ENCODE measurements around the gene CLSTN1.

Gene CLSTN1

DNA sequence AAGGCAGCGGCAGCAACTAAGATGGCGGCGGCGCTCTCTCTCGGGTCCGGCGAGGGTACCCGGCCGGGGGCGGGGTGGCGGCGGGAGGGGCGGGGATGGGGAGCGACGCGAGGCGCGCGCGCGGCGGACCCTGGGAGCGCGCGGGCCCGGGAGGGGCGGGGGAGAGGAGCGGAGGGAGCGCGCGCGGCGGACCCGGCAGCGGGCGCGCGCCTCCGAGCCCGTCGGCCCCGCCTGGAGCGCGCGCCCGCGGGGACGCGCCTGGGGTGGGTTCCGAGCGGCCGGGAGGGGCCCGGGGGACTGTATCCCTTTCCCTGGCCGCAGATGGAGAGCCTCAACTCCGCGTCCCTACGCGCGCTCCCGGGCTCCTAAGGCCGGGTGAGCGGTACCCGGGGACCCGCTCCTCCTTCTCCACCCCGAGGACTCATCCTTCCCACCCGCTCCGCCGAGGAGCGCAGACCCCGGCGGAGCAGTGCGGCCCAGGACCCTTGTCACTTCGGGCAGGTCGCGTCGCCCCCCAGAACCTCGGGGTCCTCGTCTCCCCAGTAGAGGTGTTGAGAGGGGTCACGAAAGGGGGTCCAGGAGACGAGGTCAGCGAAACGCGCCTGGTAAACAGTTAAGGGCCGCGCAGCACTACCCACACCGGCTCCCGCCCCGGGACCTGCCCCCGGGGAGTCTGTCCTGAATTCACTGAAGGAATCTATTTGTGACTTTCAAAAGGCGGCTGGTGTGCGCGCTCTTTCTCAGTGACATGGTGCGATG, at the start of gene CLSTN1:
Gene CLSTN1, minus strand, starts transcription at position 23 of the 759 bp plus-strand sequence. CDS start 232 bp downstream, outside the sequence.
- DNase-seq (ENCODE audit: low spot score): peak; percentile 97

DNA sequence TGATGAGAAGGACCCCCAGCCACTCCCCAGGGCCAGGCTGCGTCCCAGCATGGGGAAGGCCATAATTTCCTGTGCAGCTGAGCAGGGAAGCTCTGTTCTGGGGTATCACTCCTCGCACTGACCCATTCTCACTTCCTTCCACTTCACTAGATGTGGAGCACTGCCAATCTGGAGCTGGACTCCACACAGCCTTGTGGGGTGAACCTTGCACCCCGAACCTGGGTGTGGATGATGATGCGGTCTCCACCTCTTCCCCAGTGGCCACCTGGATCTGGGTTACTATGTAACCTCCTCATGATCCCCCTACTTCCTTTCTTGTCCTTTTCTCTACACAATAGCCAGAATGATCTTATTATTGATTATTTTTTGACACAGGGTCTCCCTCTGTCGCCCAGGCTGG, 49.6 kb upstream of the CLSTN1 start:
- no peak for DNase-seq (ENCODE audit: low spot score)

GRCh38 chr1:9872430-9873165, 48.8 kb upstream of the CLSTN1 start:
- DNase-seq (ENCODE audit: low spot score): peak; percentile 33

DNA sequence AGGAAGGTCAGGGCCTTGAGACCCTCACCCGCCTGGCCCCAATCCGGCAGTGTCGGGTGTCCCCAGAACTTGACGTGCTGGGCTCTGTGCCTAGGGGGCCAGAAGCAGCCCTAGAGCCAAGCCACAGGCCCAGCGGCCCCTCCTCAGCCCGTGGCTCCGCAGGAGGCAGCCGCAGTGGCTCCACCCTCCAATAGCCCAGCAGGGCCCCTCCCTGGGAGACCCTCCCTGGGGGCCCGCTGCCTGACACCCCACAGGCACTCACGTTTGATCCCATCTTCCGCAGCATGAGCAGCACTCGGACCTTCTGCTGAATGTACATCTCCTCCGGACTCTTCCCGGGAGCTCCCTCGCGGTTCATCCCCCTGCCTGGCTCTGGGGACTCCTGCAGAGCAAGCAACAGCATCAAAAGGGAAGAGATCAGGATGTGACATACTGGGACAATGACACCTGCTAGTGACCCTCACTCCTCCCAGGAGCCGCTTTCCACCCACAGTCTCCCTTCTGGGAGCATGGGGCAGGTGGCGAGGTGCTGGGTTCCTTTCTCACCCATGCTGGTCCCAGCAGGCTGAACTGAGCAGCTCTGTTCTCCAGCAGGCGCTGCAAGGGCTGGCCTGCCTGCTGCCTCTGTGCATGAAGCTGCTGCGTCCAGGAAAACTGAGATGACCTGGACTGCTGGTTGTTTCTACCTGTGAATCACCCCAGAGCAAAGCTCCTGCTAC, 48.1 kb upstream of the CLSTN1 start:
- no peak for DNase-seq (ENCODE audit: low spot score)

GRCh38 chr1:9871021-9871420, 47.3 kb upstream of the CLSTN1 start:
- no peak for DNase-seq (ENCODE audit: low spot score)

DNA sequence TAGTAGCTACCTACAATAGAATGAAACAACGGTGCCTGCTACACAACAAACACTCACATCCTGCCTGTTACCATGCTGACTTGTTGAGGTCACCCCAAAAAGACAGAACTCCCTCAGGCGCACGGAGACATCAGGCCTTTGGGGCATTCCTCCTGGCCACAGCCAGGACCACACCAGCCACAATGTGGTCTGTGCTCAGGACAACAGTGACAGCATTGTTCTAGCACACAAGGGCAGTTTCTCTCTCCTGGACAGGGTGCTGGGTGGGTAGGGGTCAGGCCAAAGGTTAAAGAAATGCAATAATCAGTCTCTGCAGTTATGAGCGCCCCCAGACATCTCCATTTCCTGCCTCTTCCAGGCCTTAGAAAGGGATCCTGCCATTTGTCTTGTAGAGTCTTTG, 46.8 kb upstream of the CLSTN1 start:
- no peak for DNase-seq (ENCODE audit: low spot score)

DNA sequence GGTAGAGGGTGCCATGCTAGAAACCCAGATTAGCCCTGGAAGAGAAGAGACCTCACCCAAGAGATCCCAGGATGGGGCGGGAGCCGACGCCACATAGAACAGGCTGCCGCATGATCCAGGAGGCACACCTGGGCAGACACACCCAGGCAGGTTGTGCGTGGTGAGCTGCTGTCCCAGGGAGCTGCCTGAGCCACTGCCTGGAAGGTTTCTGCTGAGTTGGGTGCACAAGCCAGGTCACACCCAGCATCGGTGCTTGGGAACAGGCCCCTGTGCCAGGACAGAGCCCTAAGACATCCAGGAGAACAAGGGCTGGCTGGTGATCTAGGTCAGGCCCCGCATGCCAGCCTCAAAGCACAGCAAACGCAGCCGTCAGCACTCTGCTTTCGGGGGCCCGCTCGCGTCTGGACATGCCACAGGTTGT, 46.1 kb upstream of the CLSTN1 start:
- no peak for DNase-seq (ENCODE audit: low spot score)

- no peak for DNase-seq (ENCODE audit: low spot score)
Observed at GRCh38 chr1:9868244-9868590, 44.5 kb upstream of the CLSTN1 start.

DNA sequence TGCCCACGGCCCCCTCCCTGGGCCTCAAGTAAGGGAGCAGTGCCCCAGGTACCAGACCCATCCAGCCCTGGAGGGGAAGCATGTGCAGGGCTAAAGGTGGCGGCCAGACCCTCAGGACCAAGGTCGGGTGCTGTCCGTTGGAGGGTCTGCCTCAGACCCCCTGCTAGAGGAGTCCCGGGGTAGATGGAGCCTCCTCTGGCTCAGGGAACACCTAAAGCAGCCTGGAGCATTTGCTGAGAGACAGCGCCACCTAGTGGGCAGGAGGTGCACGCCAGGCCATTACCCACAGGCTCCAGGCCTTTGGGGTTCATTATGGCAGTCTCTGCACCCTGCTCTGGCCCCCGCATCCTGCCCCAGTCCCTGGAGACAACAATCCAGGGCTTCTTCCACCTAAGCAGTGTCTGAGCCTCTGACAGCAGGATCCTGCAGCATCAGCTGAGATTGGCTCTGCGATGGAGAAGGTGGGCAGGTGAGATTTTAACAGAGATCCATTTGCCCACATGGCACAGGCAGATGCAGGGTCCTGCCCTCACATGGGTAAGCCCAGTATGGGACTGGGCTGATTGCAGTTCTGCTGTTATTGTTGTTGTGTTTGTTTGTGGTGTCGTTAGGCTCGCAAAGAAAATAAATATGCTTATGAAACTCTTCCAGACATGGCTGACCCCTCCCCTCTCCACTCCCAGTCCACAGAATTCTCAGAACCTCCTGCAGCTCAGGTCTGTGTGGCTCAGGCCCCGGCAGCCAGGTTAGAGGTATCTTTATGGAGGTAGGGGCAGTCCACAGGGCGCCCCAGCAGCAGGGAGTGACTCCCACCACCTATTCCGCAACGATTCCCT, 43.9 kb upstream of the CLSTN1 start:
- peak; percentile 88 for DNase-seq (ENCODE audit: low spot score)

GRCh38 chr1:9866836-9867235, 43.1 kb upstream of the CLSTN1 start:
- no peak for DNase-seq (ENCODE audit: low spot score)

DNA sequence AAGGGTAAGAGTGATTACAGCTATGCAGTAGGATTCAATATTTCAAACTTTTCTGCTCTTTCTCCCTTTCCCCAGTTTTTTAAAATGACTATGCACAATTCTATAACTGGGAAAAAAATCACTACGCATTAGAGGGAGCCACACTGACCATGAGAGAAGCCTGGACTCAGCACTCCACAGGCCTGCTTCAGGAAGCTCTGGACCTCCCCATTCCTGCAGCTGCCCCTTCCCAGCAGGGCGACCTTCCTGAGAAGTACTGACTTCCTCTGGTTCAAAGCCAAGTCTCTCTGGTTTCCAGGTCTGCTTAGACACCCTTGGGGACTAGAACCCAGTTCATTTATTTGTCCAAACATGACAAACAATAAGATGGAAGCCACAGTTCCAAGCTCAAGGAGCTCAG, 42.0 kb upstream of the CLSTN1 start:
- no peak for DNase-seq (ENCODE audit: low spot score)

- DNase-seq (ENCODE audit: low spot score): no peak
Observed at GRCh38 chr1:9863371-9863770, 39.6 kb upstream of the CLSTN1 start.

DNA sequence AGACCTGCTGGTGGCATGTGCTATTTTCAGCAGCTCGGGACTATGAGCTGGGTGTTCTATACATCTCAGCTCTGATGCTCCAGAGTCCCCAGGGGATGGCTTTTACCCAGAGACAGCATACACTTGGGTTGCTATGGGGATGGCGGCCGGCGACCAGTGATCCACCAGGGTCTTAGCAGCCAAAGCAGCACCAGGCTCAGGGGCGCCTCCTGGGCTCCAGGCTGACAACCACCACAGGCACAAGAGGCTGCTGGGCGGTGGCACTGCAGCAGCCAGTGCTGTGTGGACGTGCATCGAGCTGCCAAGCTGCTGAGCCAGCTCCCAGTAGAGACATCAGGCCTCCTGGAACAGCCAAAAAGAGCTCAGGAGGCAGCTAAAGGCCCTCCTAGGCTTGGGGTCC, 37.6 kb upstream of the CLSTN1 start:
- no peak for DNase-seq (ENCODE audit: low spot score)

GRCh38 chr1:9860887-9861286, 37.1 kb upstream of the CLSTN1 start:
- DNase-seq (ENCODE audit: low spot score): no peak

- no peak for DNase-seq (ENCODE audit: low spot score)
Observed at GRCh38 chr1:9859281-9860014, 35.7 kb upstream of the CLSTN1 start.

DNA sequence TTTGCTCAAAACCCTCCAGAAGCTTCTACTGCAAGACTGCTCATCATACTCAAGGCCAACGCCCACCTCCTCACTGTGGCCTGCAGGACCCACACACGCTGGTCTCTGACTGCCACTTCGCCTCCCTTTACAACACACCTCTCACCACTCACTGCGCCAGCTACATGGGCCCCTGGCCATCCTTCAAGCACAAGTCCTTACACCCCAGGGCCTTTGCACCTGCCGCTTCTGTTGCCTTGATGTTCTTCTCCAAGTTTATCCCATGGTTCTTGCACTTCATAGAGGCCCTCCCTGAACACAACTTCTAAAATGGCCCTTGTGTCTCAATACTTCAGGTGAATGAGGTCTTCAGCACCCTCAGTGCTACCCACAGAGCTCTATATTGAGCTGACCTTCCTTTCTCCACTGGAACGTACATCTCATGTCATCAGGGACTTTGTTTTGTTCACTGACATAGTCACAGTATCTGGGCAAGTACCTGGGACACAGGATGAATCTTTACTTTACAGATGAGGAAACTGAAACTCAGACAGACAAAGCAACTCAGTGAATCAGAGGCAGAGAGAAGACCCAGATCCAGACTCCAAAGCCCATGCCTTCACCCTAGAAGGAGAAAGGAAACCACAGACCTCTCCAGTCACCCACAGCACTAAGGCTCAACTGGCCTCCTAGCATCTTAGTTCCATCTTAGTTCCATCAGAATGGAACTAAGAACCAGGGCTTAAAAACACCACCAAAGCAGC, 34.7 kb upstream of the CLSTN1 start:
- DNase-seq (ENCODE audit: low spot score): no peak

DNA sequence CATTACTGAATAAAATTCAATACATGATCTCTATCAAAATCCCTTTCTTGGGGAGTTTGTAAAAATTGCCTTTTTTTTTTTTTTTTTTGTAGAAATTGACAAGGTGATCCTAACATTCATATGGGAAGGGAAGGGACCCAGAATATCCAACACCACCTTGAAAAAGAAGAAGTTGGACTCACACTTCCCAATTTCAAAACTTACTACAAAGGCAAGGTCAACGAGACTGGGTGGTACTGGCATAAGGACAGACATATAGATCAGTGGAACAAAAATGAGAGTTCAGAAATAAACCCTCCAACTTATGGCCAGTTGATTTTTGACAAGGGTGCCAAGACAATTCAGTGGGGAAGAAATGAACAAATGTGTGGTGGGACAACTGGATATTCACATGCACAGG, 31.4 kb upstream of the CLSTN1 start:
- DNase-seq (ENCODE audit: low spot score): no peak

DNA sequence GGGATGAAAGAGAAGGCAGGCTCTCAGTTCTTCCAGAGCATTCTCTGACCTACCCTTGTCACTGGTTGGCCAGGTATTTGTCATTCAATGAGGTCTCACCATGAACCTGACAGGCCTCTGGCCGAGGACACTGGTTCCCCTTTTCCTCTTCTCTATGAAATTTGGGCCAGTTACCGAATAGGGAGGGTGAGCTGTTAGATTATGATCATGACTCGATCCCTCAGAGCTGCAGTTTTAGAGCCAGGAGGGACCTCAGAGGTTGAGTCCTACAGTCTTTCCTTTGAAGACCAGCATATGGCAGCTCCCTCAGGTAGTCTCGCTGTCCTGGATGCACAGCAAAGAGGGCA, 29.5 kb upstream of the CLSTN1 start:
- DNase-seq (ENCODE audit: low spot score): no peak

- DNase-seq (ENCODE audit: low spot score): peak; percentile 72
Observed at GRCh38 chr1:9852410-9853248, 28.9 kb upstream of the CLSTN1 start.

GRCh38 chr1:9852004-9852403, 28.2 kb upstream of the CLSTN1 start:
- no peak for DNase-seq (ENCODE audit: low spot score)

All from AG08396 (cell line).